ACHN (cell line): ENCODE measurements around the gene TNS3.

Source experiments
- DNase-seq: peaks from one replicate; pipeline ENCODE4 v3.0.0-alpha.2; 2015
- in situ Hi-C: cut with HindIII; loops from 2 replicates; pipeline ENCODE4 v1.10.0; 2017; ENCODE audit warnings: low sequenced_read_pairs, low pct_ligation_motif_present, low pct_unique_long_range_greater_than_20kb

TNS3 gene

GRCh38 chr7:47484923-47485639 is 96.8 kb downstream of the TNS3 start:
- no peak for DNase-seq
- in situ Hi-C loops, result no loop called here

- in situ Hi-C loops, result no loop called here
- no peak for DNase-seq
These were observed 97.5 kb downstream of the TNS3 start for GRCh38 chr7:47484457-47484856.

- DNase-seq, result peak; percentile 29
- in situ Hi-C loops, result no loop called here
These were observed 98.2 kb downstream of the TNS3 start for GRCh38 chr7:47483604-47484273.

GRCh38 chr7:47482013-47482875 is 99.7 kb downstream of the TNS3 start:
- in situ Hi-C loops, result no loop called here
- DNase-seq, result peak; percentile 87

GRCh38 chr7:47481541-47482012 is 100.3 kb downstream of the TNS3 start:
- in situ Hi-C loops, result no loop called here

GRCh38 chr7:47480576-47481538 is 101.1 kb downstream of the TNS3 start:
- in situ Hi-C loops, result no loop called here
- no peak for DNase-seq

More at GRCh38 chr7:47481541-47482012, 100.3 kb downstream of the TNS3 start:
- no peak for DNase-seq

GRCh38 chr7:47479821-47480575 is 101.9 kb downstream of the TNS3 start:
- no peak for DNase-seq
- in situ Hi-C loops, result no loop called here

- no peak for DNase-seq
- in situ Hi-C loops, result no loop called here
These were observed 102.8 kb downstream of the TNS3 start for GRCh38 chr7:47478926-47479711.

GRCh38 chr7:47478017-47478344 is 103.9 kb downstream of the TNS3 start:
- no peak for DNase-seq
- in situ Hi-C loops, result no loop called here

- no peak for DNase-seq
- in situ Hi-C loops, result no loop called here
These were observed 104.5 kb downstream of the TNS3 start for GRCh38 chr7:47477191-47478016.

GRCh38 chr7:47475880-47476227 is 106.1 kb downstream of the TNS3 start:
- DNase-seq, result no peak
- in situ Hi-C loops, result no loop called here

- DNase-seq, result peak; percentile 99
- in situ Hi-C loops, result no loop called here
These were observed 106.7 kb downstream of the TNS3 start for GRCh38 chr7:47474937-47475879.

GRCh38 chr7:47474211-47474936 is 107.5 kb downstream of the TNS3 start:
- in situ Hi-C loops, result no loop called here

GRCh38 chr7:47473499-47474210 is 108.3 kb downstream of the TNS3 start:
- in situ Hi-C loops, result no loop called here
- no peak for DNase-seq

More at GRCh38 chr7:47474211-47474936, 107.5 kb downstream of the TNS3 start:
- no peak for DNase-seq
